ENCODE results near the gene PACRGL.

- TF ChIP-seq POLR2A (IDR thresholded peaks at IDR 0.05; ENCODE audit: low read depth, low read length) (no peak), CTCF (conservative IDR thresholded peaks at IDR 0.05; ENCODE audit: low read depth, low read length) (no peak), RAD21 (IDR thresholded peaks at IDR 0.05; ENCODE audit: low read length) (no peak), NFE2L2 (IDR thresholded peaks at IDR 0.05; ENCODE audit: low read depth, low read length) (no peak), CEBPB (IDR thresholded peaks at IDR 0.05; ENCODE audit: low read depth, low read length) (no peak), USF2 (IDR thresholded peaks at IDR 0.05; ENCODE audit: low read depth, low read length) (no peak), FOS (IDR thresholded peaks at IDR 0.05; ENCODE audit: low read depth, low read length) (no peak), SMC3 (IDR thresholded peaks at IDR 0.05; ENCODE audit: low read depth, low read length) (no peak), BHLHE40 (IDR thresholded peaks at IDR 0.05; ENCODE audit: low read depth, low read length) (no peak), RFX5 (IDR thresholded peaks at IDR 0.05; ENCODE audit: low read depth, low read length) (no peak), MXI1 (IDR thresholded peaks at IDR 0.05; ENCODE audit: borderline replicate concordance, low read depth, low read length) (no peak), CHD1 (IDR thresholded peaks at IDR 0.05; ENCODE audit: low read depth, low read length) (no peak)
These were observed 24.5 kb upstream of the PACRGL start for GRCh38 chr4:20675786-20676185.

All from IMR-90 (cell line).